ENCODE data around the gene SMCO1. TPM values are rescaled to one million over a fixed set of nuclear protein-coding genes. Genes with fewer than 3 reads are reported as not detected.
"Not testable (repeated sequence)": the region's sequence is repeated elsewhere in the genome, so short reads cannot be mapped to it uniquely, and the experiment has no call there.

The SMCO1 gene
- total and polyA plus RNA-seq, 2 experiments from 2014 or later: 0.45 to 2.3 TPM

GRCh38 chr3:196531418-196531817 is 16.3 kb upstream of the SMCO1 start:
- no peak for DNase-seq (ENCODE audit: low read depth in 1 of 2, low spot score in 1 of 2)
- Histone ChIP-seq H3K27ac (no peak overlapping the region), H3K27me3 (no peaks in the 10 kb centered on the region), H3K9me3 (ENCODE audit: low read depth) (no peaks in the 10 kb centered on the region), H3K4me1 (ENCODE audit: low read depth) (no peaks in the 10 kb centered on the region), H3K36me3 (no peaks in the 10 kb centered on the region), H3K4me3 (no peak overlapping the region)
- TF ChIP-seq CTCF (IDR thresholded peaks at IDR 0.05; ENCODE audit: low read depth, low read length): no peak

- Histone ChIP-seq H3K27ac (no peak overlapping the region), H3K4me1 (ENCODE audit: low read depth) (no peaks in the 10 kb centered on the region), H3K9me3 (ENCODE audit: low read depth) (no peaks in the 10 kb centered on the region), H3K4me3 (peak overlapping the region; percentile 8), H3K27me3 (no peaks in the 10 kb centered on the region), H3K36me3 (no peaks in the 10 kb centered on the region)
- TF ChIP-seq CTCF (IDR thresholded peaks at IDR 0.05; ENCODE audit: low read depth, low read length): peak; percentile 64
- peak; percentile 72 to 86 for DNase-seq (ENCODE audit: low read depth in 1 of 2, low spot score in 1 of 2)
These were observed 13.6 kb upstream of the SMCO1 start for GRCh38 chr3:196528639-196529233.

- Histone ChIP-seq H3K4me3 (no peak overlapping the region), H3K27ac (no peak overlapping the region), H3K4me1 (ENCODE audit: low read depth) (no peaks in the 10 kb centered on the region), H3K9me3 (ENCODE audit: low read depth) (no peaks in the 10 kb centered on the region), H3K27me3 (no peaks in the 10 kb centered on the region), H3K36me3 (no peaks in the 10 kb centered on the region)
- DNase-seq (ENCODE audit: low read depth in 1 of 2, low spot score in 1 of 2): no peak
- no peak for TF ChIP-seq CTCF (IDR thresholded peaks at IDR 0.05; ENCODE audit: low read depth, low read length)
These were observed 10.0 kb upstream of the SMCO1 start for GRCh38 chr3:196525141-196525540.

- DNase-seq (ENCODE audit: low read depth in 1 of 2, low spot score in 1 of 2): no peak
- Histone ChIP-seq H3K27me3 (no peaks in the 10 kb centered on the region), H3K36me3 (no peaks in the 10 kb centered on the region), H3K4me3 (no peak overlapping the region), H3K27ac (no peak overlapping the region), H3K4me1 (ENCODE audit: low read depth) (no peaks in the 10 kb centered on the region), H3K9me3 (ENCODE audit: low read depth) (peaks cover 1% of the 10 kb centered on the region)
- peak; percentile 19 for TF ChIP-seq CTCF (IDR thresholded peaks at IDR 0.05; ENCODE audit: low read depth, low read length)
These were observed 9.4 kb upstream of the SMCO1 start for GRCh38 chr3:196524527-196524926.

- Histone ChIP-seq H3K4me1 (ENCODE audit: low read depth) (no peaks in the 10 kb centered on the region), H3K9me3 (ENCODE audit: low read depth) (peaks cover 3% of the 10 kb centered on the region), H3K27ac (no peak overlapping the region), H3K4me3 (no peak overlapping the region), H3K27me3 (no peaks in the 10 kb centered on the region), H3K36me3 (no peaks in the 10 kb centered on the region)
- TF ChIP-seq CTCF (IDR thresholded peaks at IDR 0.05; ENCODE audit: low read depth, low read length): no peak
- no peak for DNase-seq (ENCODE audit: low read depth in 1 of 2, low spot score in 1 of 2)
These were observed 8.7 kb upstream of the SMCO1 start for GRCh38 chr3:196523841-196524240.

- H3K4me1 ChIP-seq (ENCODE audit: low read depth); DNase-seq (ENCODE audit: low read depth in 1 of 2, low spot score in 1 of 2); H3K4me3 ChIP-seq; H3K27ac ChIP-seq; H3K9me3 ChIP-seq (ENCODE audit: low read depth); H3K36me3 ChIP-seq; H3K27me3 ChIP-seq: not testable (repeated sequence)
These were observed 6.1 kb upstream of the SMCO1 start for GRCh38 chr3:196521291-196521690.

Measured in cardiac muscle cell (in vitro differentiated cells and primary cell).